IPS DF 6.9 (cell line): ENCODE results near the gene ZNF32.

Experiments used
- DNase-seq: peaks from one replicate; pipeline ENCODE4 v3.0.0-alpha.2; 2013; ENCODE audit warnings: low read depth, low spot score
- H3K27ac ChIP-seq: one replicate; pipeline ENCODE4 v1.5.1; 2013; ENCODE audit warnings: low read length, control low read depth
- H3K27me3 ChIP-seq: 2 replicates; pipeline ENCODE4 v1.6.1; 2013; ENCODE audit warnings: mild to moderate bottlenecking, low read length; ENCODE audit not compliant: control insufficient read depth, insufficient read depth
- H3K36me3 ChIP-seq: 2 replicates; pipeline ENCODE4 v1.6.1; 2013; ENCODE audit warnings: low read length; ENCODE audit not compliant: control insufficient read depth, insufficient read depth
- H3K4me1 ChIP-seq: 2 replicates; pipeline ENCODE4 v1.6.1; 2013; ENCODE audit warnings: low read length; ENCODE audit not compliant: control insufficient read depth, insufficient read depth
- H3K4me3 ChIP-seq: 2 replicates; pipeline ENCODE4 v1.5.1; 2013; ENCODE audit warnings: mild to moderate bottlenecking, low read length
- H3K9me3 ChIP-seq: 2 replicates; pipeline ENCODE4 v1.6.1; 2013; ENCODE audit warnings: low read length, inconsistent platforms; ENCODE audit not compliant: control insufficient read depth, insufficient read depth
- WGBS: extraction: QIAGEN DNeasy Blood & Tissue Kit; methylation state at CpG from one replicate; pipeline ENCODE4 v1.1.7; 2013; ENCODE audit warnings: mixed read lengths, missing lambda C conversion rate; ENCODE audit not compliant: insufficient read length, insufficient coverage; 5-methylcytosine and 5-hydroxymethylcytosine counted together

The ZNF32 gene

DNA sequence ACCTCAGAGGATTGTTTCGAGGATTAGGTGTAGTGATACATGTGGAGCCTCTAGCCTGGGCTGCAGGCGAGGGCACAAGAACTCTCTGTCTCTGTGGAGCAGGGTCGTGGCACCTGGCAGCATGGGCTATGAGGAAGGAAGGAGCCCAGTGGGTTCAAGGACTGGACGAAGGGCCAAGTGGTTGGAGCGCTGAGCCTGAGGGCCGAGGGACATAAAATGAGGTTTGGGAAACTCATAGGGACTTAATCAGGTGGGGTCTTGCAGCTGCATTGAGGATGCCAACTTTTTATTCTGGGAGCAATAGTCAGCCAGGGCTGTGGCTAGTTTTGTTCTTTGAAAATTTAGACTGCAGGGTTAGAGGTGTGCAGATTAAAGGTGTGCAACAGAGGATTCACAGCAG is 33.0 kb upstream of the ZNF32 start:
- Histone ChIP-seq H3K9me3 (no peaks in the 10 kb centered on the region), H3K27me3 (no peaks in the 10 kb centered on the region), H3K36me3 (no peaks in the 10 kb centered on the region), H3K27ac (no peak overlapping the region), H3K4me1 (no peaks in the 10 kb centered on the region), H3K4me3 (no peak overlapping the region)
- no CpG with 5 or more reads among the region's 6 CpGs for WGBS
- DNase-seq, result no peak

DNA sequence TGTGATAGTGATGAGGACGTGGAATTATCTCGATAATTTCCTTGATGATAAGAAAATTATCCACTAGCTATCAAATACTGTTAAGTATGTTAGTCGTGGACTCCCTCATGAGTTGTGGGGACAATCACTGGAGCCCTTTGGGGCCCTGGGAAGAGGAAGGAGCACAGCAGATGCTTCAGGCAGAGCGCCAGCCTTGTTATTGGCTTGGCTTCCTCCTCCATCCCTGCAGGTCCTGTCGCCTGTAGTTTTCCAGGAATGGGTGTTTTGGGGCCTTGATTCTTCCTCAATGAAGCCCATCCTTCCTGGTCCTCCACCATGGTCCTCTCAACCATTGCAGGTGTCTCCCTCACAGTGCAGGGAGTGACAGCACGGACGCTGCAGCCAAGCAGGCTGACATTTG is 32.5 kb upstream of the ZNF32 start:
- H3K27me3 ChIP-seq, result no peaks in the 10 kb centered on the region
- WGBS, result no CpG with 5 or more reads among the region's 7 CpGs
- DNase-seq, result no peak
- no peaks in the 10 kb centered on the region for H3K36me3 ChIP-seq
- H3K4me1 ChIP-seq, result no peaks in the 10 kb centered on the region
- no peak overlapping the region for H3K4me3 ChIP-seq
- H3K27ac ChIP-seq, result no peak overlapping the region
- no peaks in the 10 kb centered on the region for H3K9me3 ChIP-seq

- DNase-seq, result no peak
- Histone ChIP-seq H3K9me3 (no peaks in the 10 kb centered on the region), H3K27me3 (no peaks in the 10 kb centered on the region), H3K36me3 (no peaks in the 10 kb centered on the region), H3K27ac (no peak overlapping the region), H3K4me1 (no peaks in the 10 kb centered on the region), H3K4me3 (no peak overlapping the region)
- no CpG with 5 or more reads among the region's 4 CpGs for WGBS
These were observed 31.4 kb upstream of the ZNF32 start for GRCh38 chr10:43680035-43680434.

GRCh38 chr10:43679509-43679908 is 30.8 kb upstream of the ZNF32 start:
- H3K36me3 ChIP-seq, result no peaks in the 10 kb centered on the region
- no peak for DNase-seq
- H3K4me1 ChIP-seq, result no peaks in the 10 kb centered on the region
- H3K4me3 ChIP-seq, result no peak overlapping the region
- no peaks in the 10 kb centered on the region for H3K27me3 ChIP-seq
- no CpG with 5 or more reads among the region's 7 CpGs for WGBS
- H3K9me3 ChIP-seq, result no peaks in the 10 kb centered on the region
- H3K27ac ChIP-seq, result no peak overlapping the region

GRCh38 chr10:43678654-43679053 is 30.0 kb upstream of the ZNF32 start:
- Histone ChIP-seq H3K4me3 (no peak overlapping the region), H3K4me1 (no peaks in the 10 kb centered on the region), H3K9me3 (no peaks in the 10 kb centered on the region), H3K27ac (no peak overlapping the region), H3K27me3 (no peaks in the 10 kb centered on the region), H3K36me3 (no peaks in the 10 kb centered on the region)
- no peak for DNase-seq
- WGBS, result no CpG with 5 or more reads among the region's 10 CpGs

DNA sequence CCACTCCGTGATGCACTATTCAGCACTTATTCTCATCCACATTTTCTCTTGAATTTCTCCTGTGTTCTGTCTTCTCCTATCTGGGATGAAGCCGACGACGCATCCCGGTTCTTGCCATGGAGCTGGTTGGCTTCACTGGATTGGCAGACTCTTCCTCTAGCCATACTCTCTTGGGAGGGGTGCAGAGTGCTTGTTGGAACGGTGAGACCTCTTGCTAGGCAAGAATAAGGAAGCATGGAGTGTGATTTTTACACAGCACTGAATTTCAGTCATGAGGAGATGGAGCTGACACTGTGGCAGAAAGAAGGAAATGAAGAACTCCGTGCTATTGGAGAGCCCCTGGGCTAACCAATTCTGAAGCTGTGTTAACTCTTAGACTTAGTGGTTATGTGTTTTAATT is 28.2 kb upstream of the ZNF32 start:
- Histone ChIP-seq H3K9me3 (no peaks in the 10 kb centered on the region), H3K4me1 (no peaks in the 10 kb centered on the region), H3K4me3 (no peak overlapping the region), H3K36me3 (no peaks in the 10 kb centered on the region), H3K27ac (no peak overlapping the region), H3K27me3 (no peaks in the 10 kb centered on the region)
- no peak for DNase-seq
- WGBS, result no CpG with 5 or more reads among the region's 7 CpGs

DNA sequence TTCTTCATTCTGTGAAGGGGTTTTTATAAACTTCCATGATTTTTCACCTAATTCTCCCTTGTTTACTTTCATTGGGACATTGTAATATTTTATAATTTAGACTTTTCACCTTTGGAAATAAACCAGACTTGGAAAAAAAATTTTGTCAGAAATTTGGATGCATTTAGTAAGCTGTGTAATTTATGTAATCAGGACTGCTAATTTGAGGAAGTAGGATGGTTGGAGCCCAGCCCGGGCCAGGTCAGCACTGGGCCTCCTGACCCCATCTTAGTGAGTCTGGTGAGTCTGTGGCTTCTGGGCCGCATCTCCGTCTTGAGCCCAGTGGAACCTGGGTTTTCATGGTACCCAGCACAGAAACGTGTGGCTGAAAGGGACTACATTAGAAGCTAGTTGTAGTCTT is 27.6 kb upstream of the ZNF32 start:
- H3K27ac ChIP-seq, result no peak overlapping the region
- no peaks in the 10 kb centered on the region for H3K27me3 ChIP-seq
- no peaks in the 10 kb centered on the region for H3K36me3 ChIP-seq
- DNase-seq, result no peak
- no CpG with 5 or more reads among the region's 4 CpGs for WGBS
- no peak overlapping the region for H3K4me3 ChIP-seq
- H3K4me1 ChIP-seq, result no peaks in the 10 kb centered on the region
- H3K9me3 ChIP-seq, result no peaks in the 10 kb centered on the region

- H3K27ac ChIP-seq, result no peak overlapping the region
- no peak for DNase-seq
- no peaks in the 10 kb centered on the region for H3K4me1 ChIP-seq
- H3K4me3 ChIP-seq, result no peak overlapping the region
- H3K9me3 ChIP-seq, result no peaks in the 10 kb centered on the region
- no CpG with 5 or more reads among the region's 13 CpGs for WGBS
- H3K27me3 ChIP-seq, result no peaks in the 10 kb centered on the region
- no peaks in the 10 kb centered on the region for H3K36me3 ChIP-seq
These were observed 26.0 kb upstream of the ZNF32 start for GRCh38 chr10:43674553-43675210.

- no peak for DNase-seq
- Histone ChIP-seq H3K9me3 (no peaks in the 10 kb centered on the region), H3K36me3 (no peaks in the 10 kb centered on the region), H3K27ac (no peak overlapping the region), H3K4me1 (no peaks in the 10 kb centered on the region; the same call in 1 of the 2 replicates), H3K27me3 (no peaks in the 10 kb centered on the region), H3K4me3 (no peak overlapping the region)
- no CpG with 5 or more reads among the region's 7 CpGs for WGBS
These were observed 24.8 kb upstream of the ZNF32 start for GRCh38 chr10:43673471-43673870.

DNA sequence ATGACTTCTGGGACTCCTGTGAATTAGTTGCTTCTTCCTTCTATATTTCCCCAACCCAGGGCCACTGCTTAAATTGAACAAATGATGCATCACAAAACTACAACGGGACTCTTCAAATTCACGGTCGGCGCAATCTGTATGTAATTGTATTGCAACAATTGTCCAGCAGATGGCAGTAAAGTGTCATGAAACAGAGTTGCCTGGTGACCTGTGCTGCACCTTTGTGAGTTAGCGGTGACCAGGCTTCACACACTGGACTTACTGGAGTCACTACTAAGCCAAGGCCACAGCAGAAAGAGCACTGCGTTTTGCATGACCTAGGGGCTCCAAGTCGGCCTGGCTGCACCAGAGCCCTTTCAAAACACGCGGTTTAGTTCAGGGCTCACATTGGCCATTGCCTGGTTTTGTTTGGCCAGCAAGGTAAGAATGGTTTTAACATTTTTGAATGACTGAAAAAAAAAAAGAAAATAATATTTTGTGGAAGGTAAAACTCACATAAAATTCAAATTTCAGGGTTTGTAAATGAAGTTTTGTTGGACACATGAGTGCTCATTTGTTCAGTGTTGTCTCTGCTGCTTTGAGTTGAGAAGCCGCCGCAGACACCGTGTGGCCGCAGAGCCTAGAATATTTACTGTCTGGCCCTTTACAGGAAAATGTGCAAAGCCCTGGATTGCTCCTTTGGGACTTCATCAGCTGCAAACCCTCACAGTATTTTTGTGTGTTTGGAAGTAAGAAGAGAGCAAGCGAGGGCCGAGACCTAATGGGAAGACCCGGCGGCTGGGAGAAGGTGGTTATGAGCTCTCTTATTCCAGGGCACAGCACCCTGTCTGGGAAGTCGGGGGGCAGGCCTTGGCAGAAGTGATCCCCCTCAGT is 23.2 kb upstream of the ZNF32 start:
- no CpG with 5 or more reads among the region's 18 CpGs for WGBS
- no peak overlapping the region for H3K27ac ChIP-seq
- DNase-seq, result peak; percentile 74
- H3K9me3 ChIP-seq, result no peaks in the 10 kb centered on the region
- no peak overlapping the region for H3K4me3 ChIP-seq
- H3K4me1 ChIP-seq, result no peaks in the 10 kb centered on the region; the same call in 1 of the 2 replicates
- H3K27me3 ChIP-seq, result no peaks in the 10 kb centered on the region
- H3K36me3 ChIP-seq, result no peaks in the 10 kb centered on the region
